Measurements from ENCODE around the gene RASGRF2.

RASGRF2 gene

GRCh38 chr5:80955082-80955590 lies 5.0 kb upstream of the RASGRF2 start:
- no peak for DNase-seq (ENCODE audit: low read depth in 3 of 3)

- no peak for DNase-seq (ENCODE audit: low read depth in 3 of 3)
These were observed 3.9 kb upstream of the RASGRF2 start for GRCh38 chr5:80956272-80956671.

GRCh38 chr5:80957031-80957761 lies 3.0 kb upstream of the RASGRF2 start:
- DNase-seq (ENCODE audit: low read depth in 3 of 3), result no peak

DNA sequence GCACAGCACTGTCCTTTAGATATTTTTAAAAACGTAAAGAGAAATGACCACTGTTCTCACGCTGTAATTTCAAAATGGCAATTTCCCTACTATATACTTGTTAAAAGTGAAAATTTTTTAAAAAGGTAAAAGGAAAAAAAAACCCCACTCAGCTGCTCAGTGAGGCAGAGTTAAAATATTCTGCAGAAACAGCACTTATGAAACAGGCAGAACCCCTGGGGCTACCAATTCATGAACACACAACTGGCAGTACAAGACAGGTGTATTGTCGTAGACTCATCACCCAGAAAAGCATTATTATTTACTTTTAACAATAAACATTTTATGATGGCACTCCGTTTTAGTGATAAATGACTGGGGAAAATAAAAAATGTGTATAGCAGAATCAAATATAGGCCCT lies 1.5 kb upstream of the RASGRF2 start:
- no peak for DNase-seq (ENCODE audit: low read depth in 3 of 3)

DNA sequence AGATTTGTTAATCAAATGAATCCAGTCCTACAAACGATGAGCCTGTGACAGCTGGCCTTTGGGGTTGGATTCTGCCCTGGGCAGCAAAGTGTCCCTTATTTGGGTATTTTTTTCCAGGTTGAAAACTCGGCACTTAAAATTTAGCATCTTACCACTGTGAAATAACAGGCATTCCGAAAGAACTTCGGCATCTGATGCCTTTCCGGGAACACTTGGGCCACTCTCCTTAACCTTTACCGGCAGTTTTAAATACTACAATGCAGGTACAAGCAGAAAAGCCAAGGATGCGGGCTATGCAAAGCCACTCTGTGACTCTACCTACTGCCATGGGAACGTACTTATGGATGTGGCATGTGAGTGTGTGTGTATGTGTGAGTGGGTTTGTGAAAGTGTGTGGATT lies 1.0 kb upstream of the RASGRF2 start:
- no peak for DNase-seq (ENCODE audit: low read depth in 3 of 3)

DNA sequence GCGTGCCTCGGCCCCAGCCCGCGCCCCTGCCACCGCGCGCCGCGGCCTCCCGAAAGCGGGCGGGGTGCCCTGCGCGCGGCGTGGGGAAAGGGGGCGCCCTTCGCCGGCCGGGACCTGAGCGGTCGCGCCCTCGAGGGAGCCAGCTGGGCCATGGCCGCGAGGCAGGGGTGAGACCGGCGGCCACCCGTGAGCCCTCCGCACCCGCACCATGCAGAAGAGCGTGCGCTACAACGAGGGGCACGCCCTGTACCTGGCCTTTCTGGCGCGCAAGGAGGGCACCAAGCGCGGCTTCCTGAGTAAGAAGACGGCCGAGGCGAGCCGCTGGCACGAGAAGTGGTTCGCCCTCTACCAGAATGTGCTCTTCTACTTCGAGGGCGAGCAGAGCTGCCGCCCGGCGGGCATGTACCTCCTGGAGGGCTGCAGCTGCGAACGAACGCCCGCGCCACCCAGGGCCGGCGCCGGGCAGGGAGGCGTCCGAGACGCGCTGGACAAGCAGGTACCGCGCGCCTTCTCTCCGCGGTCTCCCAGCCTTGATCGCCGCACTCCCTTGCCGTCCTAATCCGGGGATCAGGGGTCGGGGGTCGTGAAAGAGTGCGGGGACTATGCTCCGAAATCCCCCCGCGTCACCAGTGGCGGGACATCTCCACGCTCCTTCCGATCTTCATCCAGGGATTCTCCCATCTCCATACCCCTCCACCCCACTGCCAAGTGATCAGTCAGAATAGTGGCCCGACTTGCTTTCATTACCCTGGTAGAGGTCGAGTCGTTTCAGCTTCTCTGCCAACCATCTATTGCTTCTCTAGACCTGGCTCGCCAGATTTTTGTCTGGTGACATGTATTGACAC lies 590 bp downstream of the RASGRF2 start:
- peak in 2 of 3 donors; percentile 13 to 27 for DNase-seq (ENCODE audit: low read depth in 3 of 3)

GRCh38 chr5:80961376-80962281 lies 1.5 kb downstream of the RASGRF2 start:
- DNase-seq (ENCODE audit: low read depth in 3 of 3), result peak in 2 of 3 donors; percentile 24 to 40

GRCh38 chr5:80962630-80963520 lies 2.7 kb downstream of the RASGRF2 start:
- no peak for DNase-seq (ENCODE audit: low read depth in 3 of 3)

DNA sequence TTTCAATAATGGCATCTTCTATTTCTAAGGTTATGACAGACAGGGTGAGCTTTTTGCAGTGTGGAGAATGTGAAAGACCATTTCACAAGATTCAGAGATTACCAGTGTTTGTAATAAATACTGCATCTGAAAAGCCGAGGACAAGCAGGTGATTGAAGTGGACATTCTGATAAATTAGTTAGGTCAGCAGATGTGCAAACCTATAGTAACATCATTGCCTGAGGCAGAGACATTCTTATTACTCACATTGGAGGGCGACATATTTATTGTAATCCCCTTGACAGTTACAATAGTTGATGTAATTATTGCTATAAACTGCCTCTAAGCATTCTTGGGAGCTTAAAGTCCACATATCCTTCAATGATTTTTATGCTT lies 3.3 kb downstream of the RASGRF2 start:
- DNase-seq (ENCODE audit: low read depth in 3 of 3), result no peak

DNA sequence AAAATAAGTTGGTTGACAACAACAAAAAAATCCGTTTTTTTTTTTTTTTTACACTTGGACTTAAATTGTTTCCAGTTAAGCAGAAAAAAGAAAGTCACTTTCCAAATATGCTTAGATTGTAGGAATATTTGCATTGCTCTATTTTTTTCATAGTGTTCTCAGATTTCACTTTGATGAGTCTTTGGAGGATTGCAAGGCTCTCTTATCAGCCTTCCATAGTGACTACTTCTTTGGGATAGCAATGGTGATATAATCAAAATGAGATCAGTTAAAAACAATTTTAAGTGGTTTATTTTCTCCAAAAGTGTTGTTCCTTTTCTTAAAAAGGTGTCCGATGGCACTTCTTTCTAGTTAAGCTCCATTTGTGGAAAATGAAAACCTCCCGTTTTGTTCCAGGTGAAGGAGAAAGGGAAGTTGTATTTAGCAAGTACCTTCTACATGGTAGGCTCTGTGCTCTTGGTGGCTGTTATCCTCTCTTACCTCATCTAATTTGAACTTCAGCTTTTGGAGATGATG lies 3.9 kb downstream of the RASGRF2 start:
- DNase-seq (ENCODE audit: low read depth in 3 of 3), result no peak

DNA sequence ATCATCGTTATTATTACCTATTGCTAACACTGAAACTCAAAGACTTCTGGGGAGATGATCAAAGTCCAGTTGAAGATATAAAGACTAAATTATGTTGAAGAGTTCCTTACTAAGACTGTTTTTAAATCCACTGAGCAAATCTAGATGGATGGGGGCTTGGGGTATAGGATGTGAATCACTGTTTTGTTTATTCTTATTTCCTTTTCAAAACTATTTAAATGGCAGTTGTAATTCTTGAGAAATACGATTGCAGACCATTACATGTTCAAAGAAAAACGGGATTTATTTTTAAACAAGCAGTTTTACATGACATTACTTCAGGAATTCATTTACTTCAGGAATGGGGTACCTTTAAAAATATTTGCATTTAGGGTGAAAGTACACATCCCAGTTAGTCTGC lies 4.3 kb downstream of the RASGRF2 start:
- DNase-seq (ENCODE audit: low read depth in 3 of 3), result no peak

DNA sequence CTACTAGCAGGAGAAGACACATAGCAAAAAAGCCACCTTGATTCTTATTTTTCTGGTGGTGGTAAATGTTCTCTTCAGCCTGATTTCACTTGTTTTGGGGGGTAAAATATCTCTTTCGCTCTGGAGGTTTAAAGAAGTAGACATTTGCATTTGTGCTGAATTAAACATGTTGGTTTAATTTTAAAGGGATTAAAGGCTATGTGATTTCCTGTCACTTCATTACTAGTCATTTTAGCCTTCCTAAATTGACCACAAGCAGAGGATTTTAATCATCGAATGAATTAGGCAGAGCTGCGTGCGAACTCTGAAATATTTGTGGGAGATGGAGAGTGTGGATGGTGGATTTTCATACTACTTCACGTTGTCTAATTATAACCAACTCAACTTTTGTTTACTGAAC lies 4.8 kb downstream of the RASGRF2 start:
- DNase-seq (ENCODE audit: low read depth in 3 of 3), result no peak

GRCh38 chr5:80967500-80968181 lies 7.5 kb downstream of the RASGRF2 start:
- DNase-seq (ENCODE audit: low read depth in 3 of 3), result no peak

DNA sequence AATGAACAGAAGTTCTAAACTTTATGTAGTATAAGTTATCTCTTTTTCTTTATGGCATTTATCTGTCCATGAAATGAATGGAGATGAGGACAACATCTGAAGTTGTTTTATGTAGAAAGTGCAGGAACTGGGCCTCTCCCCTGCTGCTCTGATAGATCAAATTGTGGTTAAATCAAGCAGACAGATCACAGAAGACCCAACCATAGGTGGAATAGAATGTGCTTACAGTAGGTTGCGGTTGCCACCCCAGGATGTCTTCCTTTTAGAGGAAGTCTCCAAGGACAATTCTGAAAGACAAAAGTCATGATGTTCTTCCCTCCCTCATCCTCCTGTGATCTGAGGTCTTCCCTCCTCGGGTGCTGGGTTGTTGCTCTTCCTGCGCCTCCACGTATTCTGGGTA lies 12.9 kb downstream of the RASGRF2 start:
- DNase-seq (ENCODE audit: low read depth in 3 of 3), result no peak

DNA sequence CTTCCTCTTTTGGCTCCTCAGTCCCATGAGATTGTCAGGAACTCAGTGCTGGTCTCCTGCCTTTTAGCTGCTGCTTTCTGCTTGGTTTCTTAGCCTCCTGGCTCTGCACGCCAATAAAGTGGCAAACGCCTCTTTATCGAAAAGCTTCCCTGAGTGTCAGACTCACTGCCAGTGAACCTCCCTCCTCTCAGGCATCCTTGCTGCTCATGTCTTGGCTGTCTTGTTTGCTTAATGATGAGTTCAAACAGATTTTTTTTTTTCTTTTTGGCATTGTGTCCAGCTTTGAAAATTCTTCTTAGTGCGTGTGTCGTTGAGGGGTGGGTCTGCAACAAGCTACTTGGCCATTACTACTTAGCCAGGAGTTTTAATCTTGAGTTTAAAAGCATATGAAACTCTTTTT lies 14.9 kb downstream of the RASGRF2 start:
- no peak for DNase-seq (ENCODE audit: low read depth in 3 of 3)

DNA sequence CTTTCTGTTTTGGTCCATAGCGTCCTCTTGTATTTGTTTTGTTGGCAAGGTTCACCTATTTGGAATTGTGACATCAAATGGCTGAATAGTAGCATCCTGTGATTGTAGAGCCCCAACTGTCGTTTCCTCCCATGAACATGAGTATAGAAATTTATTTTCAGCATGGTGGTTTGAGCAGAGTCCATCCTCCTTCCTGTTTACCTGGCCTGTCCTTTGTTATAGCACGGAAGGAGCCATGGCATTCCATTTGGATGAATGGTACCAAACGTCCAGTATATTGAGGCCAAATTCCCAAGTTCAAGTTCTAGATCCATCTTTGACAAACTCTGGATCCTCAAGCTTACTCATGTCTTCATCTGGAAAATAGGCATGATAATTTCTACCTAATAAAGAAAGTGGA lies 16.8 kb downstream of the RASGRF2 start:
- no peak for DNase-seq (ENCODE audit: low read depth in 3 of 3)

DNA sequence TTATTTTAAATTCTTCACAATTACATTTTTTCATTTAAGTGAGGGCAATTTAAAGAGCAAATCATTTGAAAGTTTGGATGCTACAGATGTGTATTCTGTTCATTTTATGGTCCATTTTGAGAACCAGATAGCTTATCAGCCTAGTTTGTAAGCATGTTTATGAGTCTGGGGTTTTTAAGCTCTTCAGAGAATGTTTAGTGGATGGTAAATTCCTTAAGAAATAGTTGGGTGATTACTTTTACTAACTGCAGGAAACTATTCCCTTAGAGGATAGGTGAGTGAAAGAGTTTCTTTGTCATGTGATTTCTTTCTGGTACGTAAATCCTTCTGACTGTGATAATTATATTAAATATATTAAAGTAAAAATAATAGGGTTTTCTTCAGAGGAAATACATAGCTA lies 17.6 kb downstream of the RASGRF2 start:
- DNase-seq (ENCODE audit: low read depth in 3 of 3), result no peak

DNA sequence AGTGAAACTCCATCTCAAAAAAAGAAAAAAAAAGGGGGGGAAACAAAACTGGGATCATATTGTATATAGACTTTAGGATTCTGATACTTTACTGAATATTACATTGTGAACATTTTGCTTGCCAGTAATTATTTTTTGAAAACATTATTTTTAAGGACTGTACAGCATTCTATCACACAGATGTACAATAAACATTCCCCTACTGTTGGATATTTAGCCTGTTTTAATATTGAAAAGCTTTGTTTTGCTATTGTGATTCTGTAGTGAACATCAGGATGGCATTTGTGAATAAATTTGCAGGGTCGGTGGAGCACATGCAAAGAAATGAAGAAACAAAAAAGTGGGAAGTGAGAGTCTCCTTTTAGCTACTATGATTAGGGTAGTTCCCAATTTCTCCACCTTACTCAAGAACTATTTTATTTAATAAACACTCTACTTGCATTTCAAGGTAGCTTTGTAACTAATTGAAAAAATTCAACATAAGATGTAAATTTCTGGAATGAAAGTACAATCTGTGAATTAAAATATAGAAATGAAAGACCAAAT lies 18.7 kb downstream of the RASGRF2 start:
- no peak for DNase-seq (ENCODE audit: low read depth in 3 of 3)

DNA sequence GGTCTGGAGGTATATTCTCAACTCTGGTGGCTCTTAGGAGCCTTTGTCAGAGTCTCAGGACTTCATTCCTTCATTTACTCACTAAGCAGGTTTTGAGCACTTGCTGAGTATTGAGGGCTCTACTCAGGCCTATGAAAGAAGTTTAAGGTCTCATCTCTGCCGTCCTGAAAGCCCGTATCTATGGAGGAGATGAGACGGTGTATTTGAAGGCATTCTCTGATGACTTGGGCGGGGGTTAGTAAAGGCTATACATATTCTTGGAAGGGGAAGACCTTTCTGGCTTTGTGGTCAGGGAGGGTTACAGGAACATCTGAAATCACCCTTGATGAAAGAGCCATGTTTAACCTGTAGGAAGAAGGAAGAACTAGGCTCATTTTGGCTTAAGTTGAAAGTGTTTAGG lies 21.9 kb downstream of the RASGRF2 start:
- DNase-seq (ENCODE audit: low read depth in 3 of 3), result no peak

Data from stimulated activated CD4-positive, alpha-beta T cell treated with anti-CD3 and anti-CD28 coated beads, TNF-alpha, amount 100 ng/mL, for 48 hours (primary cell).